K562 (cell line): Measurements from ENCODE around the gene DCLK1. TPM values are rescaled to one million over a fixed set of nuclear protein-coding genes. Genes with fewer than 3 reads are reported as not detected.

Experiments
- ATAC-seq: fragments of 200-7000 bp; cut with Tn5 transposase; 3 replicates; pipeline ENCODE4 v1.9.1; 2020; ENCODE audit warnings: moderate library complexity
- BruUV-seq: library from RNA; stranded (reverse); fragments of 400-500 nt; replicated peaks from 2 replicates; lab custom pipeline; 2021; lab: Mats Ljungman, UMichigan
- CTCF ChIA-PET: fragments of 300-600 bp; formaldehyde crosslinking; extraction: SDS; loops from one replicate; lab custom pipeline; 2021; ENCODE audit warnings: low intra/inter-chr PET ratio; lab: Yijun Ruan, JAX
- POLR2A ChIA-PET: fragments of 300-600, 350-650 bp; sonication (Branson Sonifier 250); formaldehyde crosslinking; extraction: SDS; loops from one replicate; lab custom pipeline; 2021; ENCODE audit warnings: antibody characterized with exemption, inconsistent platforms; lab: Yijun Ruan, JAX
- DNase-seq, 4 experiments: peaks; one replicate each; pipeline versions ENCODE4 v3.0.0 to v3.0.0-alpha.2; 2011 to 2018; ENCODE audit warnings: low spot score in 3 of 4, mixed read lengths in 3 of 4; ENCODE audit errors: extremely low read depth in 1 of 4
- FAIRE-seq: peaks from 2 replicates; lab custom pipeline; 2011; peaks lifted over from hg19 to GRCh38; lab: Jason Lieb, UNC
- H2AFZ ChIP-seq: 2 replicates; pipeline ENCODE4 v1.6.0; 2011; ENCODE audit warnings: low read depth, low read length, control low read depth, inconsistent platforms
- H3K27ac ChIP-seq: fragments of 200-600 bp; 3 replicates; pipeline ENCODE4 v1.8.0; 2011; ENCODE audit warnings: low read depth, mild to moderate bottlenecking, control low read depth, inconsistent platforms, low read length, moderate library complexity, mixed read lengths; ENCODE audit errors: extremely low read depth
- H3K27me3 ChIP-seq, 2 experiments: fragments of 300-600 bp in 1 of 2; 2 replicates in 1 of 2; 3 replicates in 1 of 2; pipeline versions ENCODE4 v1.6.0 to v1.8.0; 2011; ENCODE audit warnings: inconsistent platforms in 2 of 2, low read length in 2 of 2, mild to moderate bottlenecking in 1 of 2, mixed read lengths in 1 of 2, moderate library complexity in 1 of 2; ENCODE audit not compliant: control insufficient read depth in 2 of 2, insufficient read depth in 2 of 2
- H3K36me3 ChIP-seq: fragments of 300-600 bp; 3 replicates; pipeline ENCODE4 v1.8.0; 2011; ENCODE audit warnings: mild to moderate bottlenecking, low read length, inconsistent platforms; ENCODE audit not compliant: control insufficient read depth, insufficient read depth
- H3K4me1 ChIP-seq, 2 experiments: fragments of 200-600 bp in 1 of 2; replicated peaks in 1 of 2; 2 replicates in 1 of 2; 3 replicates in 1 of 2; pipeline versions ENCODE4 v1.5.1 to v1.8.0; 2011; ENCODE audit warnings: inconsistent platforms in 2 of 2, low read length in 2 of 2, mild to moderate bottlenecking in 1 of 2, mixed read lengths in 1 of 2, moderate library complexity in 1 of 2; ENCODE audit not compliant: control insufficient read depth in 2 of 2, insufficient read depth in 2 of 2
- H3K4me2 ChIP-seq: 2 replicates; pipeline ENCODE4 v1.6.1; 2011; ENCODE audit warnings: low read length, control low read depth, inconsistent platforms, mixed read lengths; ENCODE audit not compliant: insufficient read depth
- H3K4me3 ChIP-seq: fragments of 200-600 bp; sonication (generic), shearing (Covaris generic); 2 replicates; pipeline ENCODE4 v1.5.1; 2016; ENCODE audit warnings: control low read depth, inconsistent platforms
- H3K79me2 ChIP-seq: fragments of 200-600 bp; 3 replicates; pipeline ENCODE4 v1.8.0; 2011; ENCODE audit warnings: low read length, inconsistent platforms; ENCODE audit not compliant: control insufficient read depth, insufficient read depth
- H3K9ac ChIP-seq, 2 experiments: 2 replicates each; pipeline versions ENCODE4 v1.6.0 to v1.6.1; 2011; ENCODE audit warnings: low read depth in 2 of 2, low read length in 2 of 2, control low read depth in 1 of 2, inconsistent platforms in 1 of 2, mild to moderate bottlenecking in 1 of 2, mixed read lengths in 1 of 2; ENCODE audit not compliant: insufficient read depth in 1 of 2
- H3K9me1 ChIP-seq: one replicate; pipeline ENCODE4 v1.6.0; 2011; ENCODE audit warnings: inconsistent platforms, mild to moderate bottlenecking, low read length, moderate library complexity; ENCODE audit not compliant: control insufficient read depth, insufficient read depth
- H3K9me3 ChIP-seq: replicated peaks from 2 replicates; pipeline ENCODE4 v1.5.1; 2011; ENCODE audit warnings: low read depth, low read length, inconsistent platforms; ENCODE audit not compliant: control insufficient read depth, insufficient read depth
- H4K20me1 ChIP-seq: replicated peaks from 2 replicates; pipeline ENCODE4 v1.6.1; 2011; ENCODE audit warnings: low read length, inconsistent platforms, mixed read lengths; ENCODE audit not compliant: control insufficient read depth, insufficient read depth
- CHAMP1 ChIP-seq: fragments of 450-650 bp; IDR thresholded peaks from 2 replicates; pipeline ENCODE4 v1.6.1; 2016; ENCODE audit warnings: mild to moderate bottlenecking
- ELF1 ChIP-seq: fragments of 200-800 bp; sonication (Bioruptor generic); IDR thresholded peaks from 2 replicates; pipeline ENCODE4 v1.6.1; 2016; ENCODE audit warnings: missing genetic modification characterization, missing compliant biosample characterization
- ILF3 ChIP-seq: fragments of 450-650 bp; IDR thresholded peaks from 2 replicates; pipeline ENCODE4 v1.6.1; 2018; ENCODE audit warnings: antibody characterized with exemption, mild to moderate bottlenecking, moderate library complexity, borderline replicate concordance
- MECOM ChIP-seq: fragments of 250-450 bp; sonication (Bioruptor Pico); IDR thresholded peaks from 2 replicates; pipeline ENCODE4 v1.8.0; 2022; ENCODE audit warnings: inconsistent platforms
- MED1 ChIP-seq: sonication (generic); formaldehyde crosslinking; IDR thresholded peaks from 2 replicates; pipeline ENCODE4 v1.8.1; 2023; ENCODE audit warnings: missing genetic modification reagents, borderline replicate concordance
- PHF20 ChIP-seq: fragments of 450-650 bp; IDR thresholded peaks from 2 replicates; pipeline ENCODE4 v1.6.1; 2018; ENCODE audit not compliant: partially characterized antibody
- RUNX1 ChIP-seq: sonication (generic); IDR thresholded peaks from 2 replicates; pipeline ENCODE4 v1.6.1; 2016; ENCODE audit warnings: antibody characterized with exemption, low read depth
- STAT5A ChIP-seq: IDR thresholded peaks from 2 replicates; pipeline ENCODE4 v1.6.1; 2012; ENCODE audit warnings: low read length, inconsistent platforms, borderline replicate concordance
- XRCC3 ChIP-seq: fragments of 450-650 bp; IDR thresholded peaks from 2 replicates; pipeline ENCODE4 v1.6.1; 2017; ENCODE audit warnings: mild to moderate bottlenecking, moderate library complexity
- ZBTB17 ChIP-seq: fragments of 450-650 bp; formaldehyde crosslinking; IDR thresholded peaks from 2 replicates; pipeline ENCODE4 v1.4.0; 2020; ENCODE audit warnings: mild to moderate bottlenecking
- ZNF592 ChIP-seq: fragments of 450-650 bp; IDR thresholded peaks from 2 replicates; pipeline ENCODE4 v1.6.1; 2017; ENCODE audit warnings: antibody characterized with exemption, mild to moderate bottlenecking
- WGBS: fragments of 100-300 bp; shearing (Covaris generic); methylation state at CpG from one replicate; pipeline ENCODE4 v1.1.6; 2016; ENCODE audit warnings: low coverage, mixed read lengths; ENCODE audit not compliant: insufficient coverage; ENCODE audit errors: missing lambda C conversion rate; 5-methylcytosine and 5-hydroxymethylcytosine counted together
- in situ Hi-C: fragments of 300-500 bp; cut with MboI; formaldehyde crosslinking; loops from 4 replicates; pipeline ENCODE4 v1.15.0; 2018; ENCODE audit warnings: inconsistent platforms, mixed read lengths
- intact Hi-C: fragments of 100-400 bp; cut with micrococcal nuclease; formaldehyde crosslinking; loops from 2 replicates; pipeline ENCODE4 v1.14.2; 2022
- polyA plus RNA-seq, 8 experiments: library from polyadenylated mRNA; depleted of rRNA in 4 of 8; stranded (reverse) in 5 of 8; unstranded in 3 of 8; fragments of >200 nt; fragmentation: Nextera tagmentation in 2 of 8; fragmentation: Illumina TruSeq in 1 of 8; extraction: Ambion mirVana in 2 of 8; extraction: Trizol in 1 of 8; gene quantifications; 2 replicates each; pipeline versions ENCODE4 v1.2.1 to v1.2.3, GENCODE V29; 2011 to 2014; ENCODE audit warnings: inconsistent platforms in 1 of 8, missing spikeins in 1 of 8
- total RNA-seq, 7 experiments: library from RNA; depleted of rRNA in 6 of 7; stranded (reverse); fragments of >200 nt in 6 of 7; fragmentation: Illumina TruSeq in 2 of 7; extraction: Trizol in 2 of 7; gene quantifications; 2 replicates each; pipeline versions ENCODE4 v1.2.1 to v1.2.3, GENCODE V29; 2011 to 2021; ENCODE audit warnings: low replicate concordance in 1 of 7
- TF ChIP-seq, protein P1 (sequence below): fragments of 250-450 bp; sonication (Bioruptor Pico); IDR thresholded peaks from 2 replicates; pipeline ENCODE4 v1.8.0; 2021; ENCODE audit warnings: borderline replicate concordance, mild to moderate bottlenecking, moderate library complexity; ENCODE audit not compliant: poor library complexity, severe bottlenecking

Gene DCLK1
- total and polyA plus RNA-seq, 9 of the 15 experiments (the other 6 are each of a cell fraction or from before 2014, with no cell fraction given): 0.07 TPM; not detected in 8

DNA sequence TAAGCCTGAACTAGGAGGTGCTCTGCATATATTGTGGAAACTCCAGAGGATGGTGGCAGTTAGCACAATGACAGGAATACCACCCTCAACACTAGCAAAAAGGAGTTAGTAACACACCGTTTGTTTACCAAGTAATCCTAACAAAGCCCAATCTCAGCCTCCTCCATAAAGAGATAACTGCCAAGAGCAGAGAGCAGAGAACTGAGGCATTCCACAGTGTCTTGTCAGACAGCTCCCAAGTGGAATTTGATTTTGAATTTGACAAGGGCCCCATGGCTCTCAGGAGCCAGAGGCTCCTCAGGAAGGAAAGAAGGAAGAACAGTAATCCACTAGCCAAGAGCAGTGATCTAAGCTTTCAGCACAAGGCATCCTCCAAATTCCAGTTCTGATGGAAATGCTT lies 298.6 kb downstream of the DCLK1 start:
- no peaks in the 10 kb centered on the region for H4K20me1 ChIP-seq
- H3K4me1 ChIP-seq: no peaks in the 10 kb centered on the region
- H3K9me3 ChIP-seq: no peaks in the 10 kb centered on the region
- H3K4me2 ChIP-seq: no peak overlapping the region
- CTCF ChIA-PET: no interaction called here
- no peaks in the 10 kb centered on the region for H3K9me1 ChIP-seq
- POLR2A ChIA-PET: no interaction called here
- no peak overlapping the region for H3K9ac ChIP-seq
- TF ChIP-seq MECOM (CRISPR knock-in tag): no peak
- no peak for TF ChIP-seq STAT5A
- TF ChIP-seq XRCC3: no peak
- no peak for TF ChIP-seq ZNF592
- no peak for TF ChIP-seq ILF3
- TF ChIP-seq ELF1 (tag): no peak
- no peak for TF ChIP-seq CHAMP1
- TF ChIP-seq MED1 (CRISPR knock-in tag): no peak
- TF ChIP-seq ZBTB17 (CRISPR knock-in tag): no peak
- no peak for TF ChIP-seq RUNX1
- no peak for TF ChIP-seq PHF20
- TF ChIP-seq, protein P1, sequence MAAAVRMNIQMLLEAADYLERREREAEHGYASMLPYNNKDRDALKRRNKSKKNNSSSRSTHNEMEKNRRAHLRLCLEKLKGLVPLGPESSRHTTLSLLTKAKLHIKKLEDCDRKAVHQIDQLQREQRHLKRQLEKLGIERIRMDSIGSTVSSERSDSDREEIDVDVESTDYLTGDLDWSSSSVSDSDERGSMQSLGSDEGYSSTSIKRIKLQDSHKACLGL (CRISPR knock-in tag): no peak
- intact Hi-C loops: no loop called here
- DNase-seq (no peak), ATAC-seq (no peak), FAIRE-seq (no peak)
- in situ Hi-C loops: no loop called here
- WGBS: 0% methylated on average over 1 of the region's 1 CpG
- no peak overlapping the region for H3K27ac ChIP-seq
- H2AFZ ChIP-seq: no peak overlapping the region
- H3K36me3 ChIP-seq: no peaks in the 10 kb centered on the region
- H3K4me3 ChIP-seq: no peak overlapping the region
- H3K27me3 ChIP-seq: no peaks in the 10 kb centered on the region
- no peaks in the 10 kb centered on the region for H3K79me2 ChIP-seq
- BruUV-seq: no TSS peak
